GM21825 (cell line): Measurements from ENCODE around the gene BNIP3.

Source experiments
- ATAC-seq: cut with Tn5 transposase; IDR thresholded peaks from one replicate; pipeline ENCODE4 v1.9.1; 2021; ENCODE audit warnings: mild to moderate bottlenecking, moderate library complexity; ENCODE audit not compliant: unreplicated experiment

The BNIP3 gene, protein sequence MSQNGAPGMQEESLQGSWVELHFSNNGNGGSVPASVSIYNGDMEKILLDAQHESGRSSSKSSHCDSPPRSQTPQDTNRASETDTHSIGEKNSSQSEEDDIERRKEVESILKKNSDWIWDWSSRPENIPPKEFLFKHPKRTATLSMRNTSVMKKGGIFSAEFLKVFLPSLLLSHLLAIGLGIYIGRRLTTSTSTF

DNA sequence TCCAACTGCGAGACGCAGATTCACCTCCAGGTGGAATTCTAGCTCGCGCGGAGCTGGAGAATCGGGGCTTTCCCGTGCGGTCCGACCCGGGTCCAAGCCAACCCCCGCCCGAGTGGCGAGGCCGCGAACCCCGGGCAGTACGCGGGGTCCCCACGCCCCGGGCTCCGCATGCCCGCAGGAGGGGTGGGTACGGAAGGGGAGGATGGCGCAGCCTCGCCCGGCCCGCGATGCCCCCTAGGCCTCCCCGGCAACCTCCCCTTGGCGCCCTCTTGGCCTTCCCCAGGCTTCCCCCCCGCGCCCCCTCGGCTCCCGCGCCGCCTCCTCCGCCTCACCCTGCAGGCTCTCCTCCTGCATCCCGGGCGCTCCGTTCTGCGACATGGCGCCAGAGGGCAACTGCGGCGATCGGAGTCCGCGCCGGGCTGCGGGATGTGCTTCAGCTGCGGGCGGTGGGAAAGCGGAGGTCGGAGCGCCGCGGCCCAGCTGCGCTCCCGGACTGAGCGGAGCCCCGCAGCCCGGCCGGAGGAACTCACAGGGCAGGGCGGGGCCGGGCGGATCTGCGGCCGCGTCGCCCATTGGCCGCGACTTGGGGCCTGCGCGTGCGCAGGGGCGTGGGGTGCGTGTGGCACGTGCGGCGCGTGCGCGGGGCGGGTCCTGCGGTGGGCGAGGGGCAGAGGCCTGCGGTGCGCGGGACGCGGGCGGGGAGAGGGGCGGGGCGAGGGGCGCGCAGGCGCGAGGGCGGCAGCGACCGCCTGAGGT, at the start of gene BNIP3:
TSS of gene BNIP3 (minus strand) at position 495 of the 756 bp plus-strand sequence. CDS start at position 378, 117 bp downstream.
- ATAC-seq = peak; percentile 80

DNA sequence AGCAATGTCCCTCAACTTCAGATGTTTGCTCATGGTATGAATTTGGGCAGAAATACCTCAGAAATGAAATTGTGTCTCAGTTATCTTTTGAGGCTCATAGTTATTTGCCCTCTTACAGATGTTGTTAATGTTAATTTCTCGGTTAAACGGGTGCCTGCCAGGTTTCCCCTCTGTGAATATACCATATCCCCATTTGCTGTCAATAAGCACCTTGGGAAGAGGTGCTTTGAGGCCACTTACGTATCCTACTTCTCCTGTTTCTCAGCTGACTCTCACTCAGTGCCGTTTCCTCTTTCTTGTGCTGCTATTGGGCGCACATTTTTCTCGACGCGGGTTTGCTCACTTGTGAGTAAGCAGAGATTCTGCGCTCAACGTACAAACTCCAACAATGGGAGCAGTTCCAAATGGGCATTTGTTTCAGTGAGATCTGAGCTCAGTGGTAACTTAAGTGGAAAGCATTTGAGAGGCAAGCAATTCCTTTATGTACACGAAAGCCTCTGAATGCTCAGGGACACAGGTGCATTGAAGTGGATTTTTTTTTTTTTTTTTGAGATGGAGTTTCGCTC, 49.3 kb upstream of the BNIP3 start:
- no peak for ATAC-seq

DNA sequence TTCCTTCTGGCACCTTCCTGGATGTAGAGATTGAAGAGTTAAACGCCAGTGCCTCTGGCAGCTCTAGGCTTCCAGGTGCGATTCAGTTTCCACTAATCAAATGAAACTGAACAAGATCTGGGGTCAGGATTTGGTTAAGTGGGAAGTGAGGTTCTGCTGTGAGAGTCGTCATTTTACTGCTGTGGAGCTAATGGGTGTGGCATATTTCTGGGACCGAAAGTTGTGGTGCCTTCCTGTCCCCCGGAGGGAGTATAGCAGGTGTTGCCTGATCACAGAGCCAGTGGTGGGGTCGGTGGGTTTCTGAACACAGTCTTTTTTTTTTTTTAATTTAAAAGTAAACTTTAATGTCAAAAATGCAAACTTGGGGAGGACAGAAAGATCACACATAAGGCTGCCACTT, 47.0 kb upstream of the BNIP3 start:
- ATAC-seq = no peak

DNA sequence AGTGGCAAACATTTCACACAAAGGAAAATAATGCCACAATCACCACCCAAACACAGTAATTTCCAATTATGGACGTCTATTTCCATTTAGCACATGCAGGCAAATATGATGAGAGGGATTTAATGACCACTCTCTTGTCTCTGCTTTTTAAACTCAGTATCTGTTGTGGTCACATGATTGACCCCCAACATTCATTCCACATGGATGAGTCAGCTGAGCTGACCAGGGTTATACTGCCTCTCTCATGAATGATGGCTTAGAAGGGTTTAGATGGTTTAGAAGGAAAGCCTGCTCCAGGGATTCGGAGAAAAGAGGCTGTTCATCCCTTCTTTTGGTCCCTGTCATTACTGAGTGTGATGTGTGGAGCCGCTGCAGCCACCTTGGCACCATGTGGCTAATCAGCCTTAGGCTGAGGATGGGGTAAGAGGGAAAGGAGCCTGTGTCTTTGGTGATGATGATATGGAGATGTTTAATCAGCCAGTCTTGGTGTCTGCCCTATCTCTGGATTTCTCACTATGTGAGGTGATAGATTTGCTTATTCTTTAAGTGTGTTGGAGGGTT, 45.8 kb upstream of the BNIP3 start:
- ATAC-seq = no peak

DNA sequence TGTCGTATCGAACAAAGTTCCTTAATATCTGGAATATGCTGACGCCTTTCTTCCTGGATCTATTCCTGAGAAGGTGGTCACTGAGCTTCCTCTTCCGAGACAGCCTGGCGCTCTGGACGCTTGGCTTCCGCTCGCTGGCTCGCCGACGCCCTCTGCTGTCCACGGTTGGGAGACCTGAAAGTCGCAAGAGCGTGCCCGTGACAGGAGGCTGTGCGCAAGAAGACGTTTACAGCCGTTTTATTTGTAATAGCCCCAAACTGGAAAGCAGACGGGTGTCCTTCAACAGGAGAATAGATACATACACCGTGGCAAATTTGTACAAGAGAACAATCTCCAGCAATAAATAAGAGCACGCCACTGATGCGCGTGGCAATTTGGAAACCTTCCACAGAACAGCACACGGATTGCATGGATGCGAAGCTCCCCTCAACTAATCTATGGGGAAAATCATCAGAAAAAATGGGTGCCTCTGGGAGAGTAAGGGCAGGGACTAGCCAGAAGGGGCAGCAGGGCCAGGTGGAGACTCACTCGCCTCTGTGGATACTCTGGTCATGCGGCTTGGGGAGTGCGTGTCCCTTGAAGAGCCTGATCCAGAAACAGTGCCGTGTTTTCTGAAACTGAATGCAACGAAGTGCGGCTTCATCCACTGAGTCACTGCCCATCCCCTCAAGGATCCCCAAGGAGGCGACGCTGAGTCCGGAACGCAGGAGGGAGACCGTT, 41.5 kb upstream of the BNIP3 start:
- ATAC-seq = no peak

DNA sequence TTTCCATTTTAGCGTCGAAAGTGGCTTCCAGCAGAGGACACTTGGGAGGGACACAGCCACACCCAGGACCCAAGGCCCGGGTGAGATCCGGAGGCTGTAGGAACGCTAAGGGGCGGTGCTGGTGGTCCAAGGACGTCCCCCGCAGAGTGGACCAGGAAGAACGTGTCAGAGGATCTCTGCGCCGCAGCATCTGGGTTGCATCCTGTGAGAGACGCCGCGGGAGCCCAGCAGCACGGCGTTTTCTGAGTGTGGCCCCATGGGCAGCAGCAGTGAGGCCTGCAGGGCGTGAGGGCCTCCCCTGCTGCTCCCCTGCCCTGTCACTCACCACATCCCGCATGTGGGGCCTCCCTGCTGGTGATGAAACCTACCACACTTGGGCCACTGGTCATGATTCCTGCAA, 40.5 kb upstream of the BNIP3 start:
- ATAC-seq = no peak

DNA sequence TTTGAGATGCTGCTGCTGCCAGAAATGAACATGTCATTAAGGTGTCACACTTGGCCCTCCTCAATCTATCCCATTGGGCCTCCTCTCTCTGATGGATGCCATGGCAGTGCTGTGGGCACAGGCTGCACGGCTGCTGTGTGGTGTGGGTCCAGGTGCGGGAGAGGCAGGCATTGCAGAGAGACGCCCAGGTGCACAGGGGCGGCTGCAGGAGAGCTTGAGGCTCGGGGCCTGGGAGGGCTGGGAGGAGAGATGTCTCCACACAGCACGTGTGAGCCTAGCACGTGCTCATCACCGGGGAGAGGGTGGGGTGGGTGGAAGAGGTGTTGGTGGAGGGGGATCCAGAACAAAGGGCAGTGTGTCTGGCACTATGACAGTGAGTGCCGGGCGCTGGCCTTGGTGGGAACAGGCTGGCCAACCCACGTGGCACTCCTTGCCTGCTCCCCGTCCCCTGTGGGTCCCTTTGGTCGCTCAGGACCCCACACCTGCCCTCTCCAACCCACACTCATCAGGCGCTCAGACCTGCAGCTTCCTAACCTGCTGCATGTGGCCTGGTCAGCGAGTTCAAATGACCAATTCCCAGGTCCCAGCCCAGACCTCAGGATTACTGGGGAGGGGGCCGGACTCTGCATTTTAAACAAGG, 39.9 kb upstream of the BNIP3 start:
- ATAC-seq = no peak

DNA sequence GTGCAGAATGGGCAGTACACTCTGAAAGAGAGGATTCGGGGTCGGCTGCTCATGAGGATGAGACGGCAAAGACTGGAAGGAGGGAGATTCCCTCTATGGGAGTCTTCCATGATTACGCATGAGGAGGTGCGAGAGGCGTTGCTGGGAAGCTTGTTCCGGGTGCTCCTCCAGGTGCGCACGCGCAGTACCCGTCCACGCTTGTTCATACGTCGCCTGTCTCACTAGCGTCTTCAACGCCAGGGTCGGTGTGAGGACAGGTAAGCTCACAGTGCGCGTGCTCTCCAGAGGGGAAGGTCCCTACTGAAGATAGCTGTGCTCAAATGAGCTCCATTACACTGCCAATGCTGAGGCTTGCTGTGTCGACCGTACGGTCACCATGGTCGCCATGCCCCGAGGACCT, 39.3 kb upstream of the BNIP3 start:
- no peak for ATAC-seq

DNA sequence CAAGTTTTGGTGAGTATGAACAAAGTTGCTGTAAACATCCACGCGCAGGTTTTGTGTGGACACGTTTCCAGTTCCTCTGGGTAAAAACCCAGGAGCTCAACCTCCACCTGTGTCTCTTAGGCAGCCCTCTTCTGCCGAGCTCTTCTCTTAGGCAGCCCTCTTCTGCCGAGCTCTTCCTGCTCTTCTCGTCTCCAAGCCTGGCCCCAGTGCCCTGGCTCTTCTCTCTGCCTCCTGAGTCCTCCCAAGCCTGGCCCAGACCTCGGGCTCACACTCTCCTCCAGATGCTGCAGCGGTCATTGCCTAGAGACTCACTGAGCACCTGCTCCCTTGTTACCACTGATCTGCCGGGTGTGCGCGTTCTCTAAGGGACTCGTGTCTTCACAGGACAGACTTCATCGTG, 38.7 kb upstream of the BNIP3 start:
- no peak for ATAC-seq

DNA sequence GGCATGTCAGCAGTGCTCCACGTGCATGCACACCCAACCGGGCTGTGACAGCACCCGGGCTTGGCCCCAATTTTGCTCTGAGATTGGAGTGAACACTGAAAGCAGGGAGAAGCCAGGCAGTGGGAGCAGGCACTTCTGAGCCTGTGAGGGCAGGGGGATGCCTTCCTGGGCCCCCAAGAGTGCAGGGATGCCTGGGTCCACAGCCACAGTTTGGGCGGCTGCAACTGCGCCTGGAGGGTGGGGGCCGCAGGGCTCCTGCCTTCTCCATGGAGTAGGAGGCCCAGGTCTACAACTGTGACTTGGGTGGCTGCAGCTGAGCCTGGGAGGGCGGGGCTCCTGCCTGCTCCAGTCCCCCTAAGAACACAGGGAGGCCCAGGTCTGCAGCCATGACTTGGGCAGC, 37.6 kb upstream of the BNIP3 start:
- ATAC-seq = no peak

DNA sequence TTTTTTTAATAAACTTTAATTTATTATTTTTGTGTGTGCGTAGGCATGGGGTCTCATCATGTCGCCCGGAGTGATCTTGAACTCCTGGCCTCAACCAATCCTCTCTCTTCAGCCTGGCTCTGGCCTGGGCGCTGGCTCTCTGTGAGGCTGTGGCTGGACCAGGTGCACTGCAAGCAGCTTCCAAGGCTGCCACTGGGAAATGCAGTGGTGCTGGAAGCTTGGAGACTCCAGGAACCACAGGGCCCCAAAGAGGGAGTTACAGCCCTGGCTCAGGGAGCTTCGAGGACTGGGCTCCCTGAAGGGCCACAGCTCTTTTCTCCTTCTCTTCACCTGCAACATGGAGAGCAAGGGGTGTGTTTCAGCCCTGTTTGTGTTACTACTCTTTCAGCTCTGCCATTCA, 36.7 kb upstream of the BNIP3 start:
- ATAC-seq = no peak

DNA sequence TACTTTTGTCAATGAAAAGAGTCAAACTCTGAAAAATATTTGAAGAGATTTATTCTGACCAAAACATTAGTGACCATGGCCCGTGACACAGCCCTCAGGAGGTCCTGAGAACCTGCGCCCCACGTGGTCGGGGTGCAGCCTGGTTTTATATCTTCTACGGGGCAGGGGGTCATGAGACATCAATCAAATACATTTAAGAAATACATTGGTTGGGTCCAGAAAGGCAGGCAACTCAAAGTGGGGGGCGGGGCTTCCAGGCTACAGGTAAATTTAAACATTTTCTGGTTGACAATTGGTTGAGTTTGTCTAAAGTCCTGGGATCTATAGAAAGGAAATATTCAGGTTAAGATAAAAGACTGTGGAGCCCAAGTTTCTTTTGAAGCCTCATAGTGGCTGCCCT, 34.8 kb upstream of the BNIP3 start:
- no peak for ATAC-seq

DNA sequence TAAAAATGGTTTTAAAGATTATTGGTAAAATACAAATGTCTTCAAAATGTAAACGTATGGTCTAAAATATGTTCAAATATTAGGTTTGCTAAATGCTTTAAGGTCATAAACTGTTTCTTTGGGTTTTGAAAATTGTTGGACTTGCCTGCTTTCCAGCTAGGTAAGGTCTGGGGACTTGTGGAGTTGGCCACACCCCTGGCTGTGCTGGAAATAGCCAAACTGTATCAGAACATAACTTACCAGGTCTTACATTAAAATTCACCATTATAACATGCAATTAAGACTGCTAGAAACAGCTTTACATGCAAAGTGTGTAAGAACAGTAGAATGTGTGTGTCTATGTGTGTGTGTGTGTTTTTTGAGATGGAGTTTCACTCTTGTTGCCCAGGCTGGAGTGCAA, 29.7 kb upstream of the BNIP3 start:
- ATAC-seq = no peak

DNA sequence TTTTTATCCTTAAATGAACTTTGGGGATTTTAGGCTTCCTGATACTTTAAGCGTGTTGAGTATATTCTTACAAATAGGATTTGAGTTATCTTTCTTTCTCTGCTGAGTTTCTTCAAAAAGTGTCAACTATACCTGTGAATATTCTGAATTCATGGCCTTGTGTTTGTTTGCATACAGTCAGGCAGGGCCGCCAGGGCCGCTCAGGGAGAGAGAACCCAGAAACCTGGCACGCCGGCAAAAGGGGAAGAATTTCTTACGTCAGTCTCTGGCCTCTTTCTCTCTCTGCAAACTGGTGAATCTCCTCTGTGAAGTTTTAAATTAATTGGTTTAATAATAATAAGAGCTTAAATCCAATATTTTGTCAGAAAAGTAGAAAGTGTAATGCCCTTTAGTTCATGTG, 29.3 kb upstream of the BNIP3 start:
- ATAC-seq = no peak

DNA sequence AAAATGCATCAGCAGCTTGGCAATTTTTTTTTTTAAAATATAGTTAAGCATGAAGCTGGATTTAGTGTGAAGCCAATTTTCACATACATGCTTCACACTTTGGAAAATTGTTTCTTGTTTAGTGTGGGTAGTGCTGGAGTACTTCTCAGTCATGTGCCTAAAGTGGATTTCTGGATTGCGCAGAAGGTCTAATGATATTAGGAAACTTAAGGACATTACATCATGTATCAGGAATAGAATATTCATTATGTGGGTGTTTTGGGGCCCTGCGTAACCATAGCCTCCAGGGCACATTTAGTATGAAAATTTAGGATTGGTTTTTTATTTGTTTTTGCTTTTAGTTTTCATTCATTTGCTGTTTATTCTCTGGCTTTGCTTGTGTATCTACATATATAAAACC, 28.8 kb upstream of the BNIP3 start:
- ATAC-seq = no peak

DNA sequence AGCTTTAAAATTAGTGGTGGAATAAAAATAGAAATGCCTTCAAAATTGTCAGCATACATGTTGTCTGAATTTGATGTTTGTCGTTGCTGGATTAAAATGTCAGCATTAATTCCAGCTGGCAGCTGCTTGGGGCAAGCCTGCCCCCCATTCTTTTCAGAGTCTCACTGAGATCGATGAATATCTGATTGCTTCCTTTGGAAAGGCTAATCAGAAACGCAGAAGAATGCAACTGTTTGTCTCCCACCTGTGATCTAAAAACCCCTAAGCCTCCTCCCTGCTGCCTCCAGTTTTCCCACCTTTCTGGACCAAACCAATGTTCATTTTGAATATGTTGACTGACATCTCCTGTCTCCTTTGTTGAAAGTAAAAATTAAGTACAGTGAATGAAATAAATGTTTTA, 27.9 kb upstream of the BNIP3 start:
- ATAC-seq = no peak

DNA sequence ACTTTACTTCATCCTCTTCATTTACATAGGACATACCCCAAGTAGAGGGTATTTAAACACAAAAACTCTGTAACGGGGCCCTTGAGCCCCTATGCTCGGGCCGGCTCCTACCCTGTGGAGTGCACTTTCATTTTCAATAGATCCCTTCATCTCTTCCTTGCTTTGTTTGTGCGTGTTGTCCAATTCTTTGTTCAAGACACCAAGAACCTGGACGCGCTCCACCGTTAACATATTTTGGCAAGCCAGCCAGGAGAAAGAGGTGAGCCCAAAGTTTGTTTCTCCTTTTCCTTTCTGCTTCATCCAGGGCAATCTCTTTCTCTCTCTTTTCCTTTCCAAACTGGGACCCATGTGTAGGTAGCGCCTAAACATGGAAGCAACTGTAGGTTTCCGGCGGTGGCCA, 26.0 kb upstream of the BNIP3 start:
- no peak for ATAC-seq

DNA sequence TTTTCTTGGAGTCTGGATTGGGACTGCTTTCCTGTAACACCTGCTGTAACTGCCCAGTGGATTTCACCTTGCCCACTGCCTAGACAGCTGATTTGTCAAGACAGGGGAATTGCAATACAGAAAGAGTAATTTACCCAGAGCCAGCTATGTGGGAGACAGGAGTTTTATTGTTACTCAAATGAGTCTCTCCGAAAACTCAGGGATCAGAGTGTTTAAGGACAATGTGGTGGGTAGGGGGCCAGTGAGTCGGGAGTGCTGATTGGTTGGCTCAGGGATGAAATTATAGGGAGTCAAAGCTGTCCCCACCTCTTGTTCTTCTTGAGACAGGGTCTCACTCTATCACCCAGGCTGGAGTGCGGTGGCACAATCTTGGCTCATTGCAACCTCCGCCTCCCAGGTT, 25.2 kb upstream of the BNIP3 start:
- no peak for ATAC-seq

DNA sequence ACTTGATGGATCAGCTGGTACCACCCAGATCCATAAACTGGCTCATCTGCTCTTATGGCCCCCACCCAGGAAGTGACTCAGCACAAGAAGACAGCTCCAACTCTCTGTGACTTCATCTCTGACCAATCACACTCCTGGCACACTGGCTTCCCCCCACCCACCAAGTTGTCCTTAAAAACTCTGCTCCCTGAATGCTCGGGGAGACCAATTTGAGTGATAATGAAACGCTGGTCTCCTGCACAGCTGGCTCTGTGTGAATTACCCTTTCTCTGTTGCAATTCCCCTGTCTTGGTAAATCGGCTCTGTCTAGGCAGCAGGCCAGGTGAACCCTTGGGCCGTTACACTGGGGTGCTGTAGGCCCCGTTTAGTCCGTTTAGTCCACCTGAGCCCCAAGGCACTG, 23.4 kb upstream of the BNIP3 start:
- no peak for ATAC-seq

DNA sequence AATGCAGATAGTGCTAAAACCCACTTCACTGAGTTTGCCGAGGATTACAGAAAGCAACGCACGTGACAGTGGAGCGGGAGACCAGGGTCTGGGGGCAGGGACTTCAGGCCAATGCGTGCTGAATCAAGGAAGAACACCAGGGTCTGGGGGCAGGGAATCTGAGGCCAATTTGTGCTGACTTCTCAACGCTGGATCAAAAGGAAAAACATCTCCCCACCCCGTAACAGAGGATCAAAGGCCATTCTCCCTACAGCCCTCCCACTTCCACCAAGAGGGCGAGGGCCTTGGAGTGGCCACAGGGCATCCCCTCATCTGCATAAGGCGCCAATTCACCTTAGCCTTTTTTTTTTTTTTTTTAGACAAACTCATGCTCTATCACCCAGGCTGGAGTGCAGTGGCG, 22.3 kb upstream of the BNIP3 start:
- no peak for ATAC-seq

DNA sequence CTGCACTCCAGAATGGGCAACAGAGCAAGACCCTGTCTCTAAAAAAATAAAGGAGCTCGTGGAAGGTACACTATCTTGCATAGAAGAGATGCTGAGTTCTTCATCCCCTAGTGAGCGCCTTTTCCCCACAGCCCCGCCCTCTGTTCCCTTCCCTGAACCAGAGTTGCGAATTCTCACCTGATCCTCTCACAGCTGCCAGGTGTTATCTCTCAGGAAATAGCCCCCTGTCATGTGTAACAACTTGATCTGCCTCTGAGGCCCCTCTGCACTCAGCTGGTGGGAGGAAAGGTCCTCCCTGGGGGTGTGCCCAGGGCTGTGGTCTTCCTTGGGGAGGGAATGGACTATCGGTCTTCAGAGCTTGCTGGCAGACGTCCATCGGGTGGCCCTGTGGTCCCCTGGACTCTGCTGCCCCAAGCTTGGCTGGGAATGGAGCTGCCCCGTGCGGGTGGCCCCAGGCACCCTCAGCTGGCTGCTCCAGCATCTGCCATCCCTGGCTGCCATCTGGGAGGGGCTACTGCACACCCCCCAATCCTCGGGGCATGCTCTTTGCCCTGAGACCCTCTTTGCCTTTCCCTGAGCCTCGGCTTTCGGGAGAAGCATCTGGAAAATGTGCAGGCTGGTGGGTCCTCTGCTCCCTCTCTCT, 21.7 kb upstream of the BNIP3 start:
- no peak for ATAC-seq
